ENCODE data around the gene CFAP97D1. TPM values are rescaled to one million over a fixed set of nuclear protein-coding genes. Genes with fewer than 3 reads are reported as not detected.

Gene CFAP97D1
- total and polyA plus RNA-seq, 4 donors: 0.01 to 0.06 (median 0.02) TPM; not detected in 1

- no peaks in the 10 kb centered on the region for H3K27me3 ChIP-seq (ENCODE audit: control insufficient read depth in 3 of 3, insufficient read depth in 3 of 3, low read length in 2 of 3)
- no peak overlapping the region for H3K9ac ChIP-seq (ENCODE audit: insufficient read depth in 1 of 2, low read length in 2 of 2)
- ATAC-seq (ENCODE audit: insufficient read depth, low FRiP score) (no peak), DNase-seq (no peak)
- no peaks in the 10 kb centered on the region for H3K36me3 ChIP-seq (ENCODE audit: control insufficient read depth in 4 of 4, insufficient read depth in 4 of 4, low read length in 4 of 4)
- no peak for TF ChIP-seq CTCF (IDR thresholded peaks at IDR 0.05; ENCODE audit: control extremely low read depth, extremely low read depth)
- H3K27ac ChIP-seq (ENCODE audit: low read depth in 1 of 2, low read length in 1 of 2): no peak overlapping the region
- H3K4me3 ChIP-seq: no peak overlapping the region
- H3K9me3 ChIP-seq (ENCODE audit: control insufficient read depth in 4 of 4, insufficient read depth in 3 of 4, low read length in 3 of 4): peaks cover 0 to 3% (median 0%) of the 10 kb centered on the region in 4 donors
- 92 to 95% methylated on average over 2 of the region's 2 CpGs for WGBS, 2 donors
- H3K4me1 ChIP-seq (ENCODE audit: control insufficient read depth in 5 of 5, insufficient read depth in 5 of 5, low read length in 5 of 5): peaks cover 0 to 1% (median 0%) of the 10 kb centered on the region in 5 donors
Measured at GRCh38 chr17:43736389-43736788, 43.8 kb upstream of the CFAP97D1 start.

- no peaks in the 10 kb centered on the region for H3K36me3 ChIP-seq (ENCODE audit: control insufficient read depth in 4 of 4, insufficient read depth in 4 of 4, low read length in 4 of 4)
- ATAC-seq (ENCODE audit: insufficient read depth, low FRiP score): no peak
- H3K27ac ChIP-seq (ENCODE audit: low read depth in 1 of 2, low read length in 1 of 2): no peak overlapping the region
- H3K4me3 ChIP-seq: no peak overlapping the region
- no peak overlapping the region for H3K9ac ChIP-seq (ENCODE audit: insufficient read depth in 1 of 2, low read length in 2 of 2)
- H3K4me1 ChIP-seq (ENCODE audit: control insufficient read depth in 5 of 5, insufficient read depth in 5 of 5, low read length in 5 of 5): peaks cover 0 to 2% (median 0%) of the 10 kb centered on the region in 5 donors
- no peaks in the 10 kb centered on the region for H3K27me3 ChIP-seq (ENCODE audit: control insufficient read depth in 3 of 3, insufficient read depth in 3 of 3, low read length in 2 of 3)
- no peak for TF ChIP-seq CTCF (IDR thresholded peaks at IDR 0.05; ENCODE audit: control extremely low read depth, extremely low read depth)
- no peak for DNase-seq
- 86 to 94% methylated on average over 2 of the region's 2 CpGs for WGBS, 2 donors
- H3K9me3 ChIP-seq (ENCODE audit: control insufficient read depth in 4 of 4, insufficient read depth in 3 of 4, low read length in 3 of 4): peaks cover 0 to 3% (median 0%) of the 10 kb centered on the region in 4 donors
Measured at GRCh38 chr17:43737722-43738121, 42.5 kb upstream of the CFAP97D1 start.

GRCh38 chr17:43740541-43740940 is 39.7 kb upstream of the CFAP97D1 start:
- H3K4me3 ChIP-seq: no peak overlapping the region
- H3K4me1 ChIP-seq (ENCODE audit: control insufficient read depth in 5 of 5, insufficient read depth in 5 of 5, low read length in 5 of 5): peaks cover 0 to 6% (median 0%) of the 10 kb centered on the region in 5 donors
- no peak overlapping the region for H3K27ac ChIP-seq (ENCODE audit: low read depth in 1 of 2, low read length in 1 of 2)
- no peak for TF ChIP-seq CTCF (IDR thresholded peaks at IDR 0.05; ENCODE audit: control extremely low read depth, extremely low read depth)
- DNase-seq (no peak), ATAC-seq (ENCODE audit: insufficient read depth, low FRiP score) (no peak)
- 81 to 84% methylated on average over 4 of the region's 4 CpGs for WGBS, 2 donors
- H3K9me3 ChIP-seq (ENCODE audit: control insufficient read depth in 4 of 4, insufficient read depth in 3 of 4, low read length in 3 of 4): peaks cover 0 to 1% (median 0%) of the 10 kb centered on the region in 4 donors
- no peaks in the 10 kb centered on the region for H3K36me3 ChIP-seq (ENCODE audit: control insufficient read depth in 4 of 4, insufficient read depth in 4 of 4, low read length in 4 of 4)
- H3K9ac ChIP-seq (ENCODE audit: insufficient read depth in 1 of 2, low read length in 2 of 2): no peak overlapping the region
- peaks cover 0 to 3% (median 0%) of the 10 kb centered on the region in 3 donors for H3K27me3 ChIP-seq (ENCODE audit: control insufficient read depth in 3 of 3, insufficient read depth in 3 of 3, low read length in 2 of 3)

- no peak for ATAC-seq (ENCODE audit: insufficient read depth, low FRiP score)
- peaks cover 0 to 11% (median 0%) of the 10 kb centered on the region in 5 donors for H3K4me1 ChIP-seq (ENCODE audit: control insufficient read depth in 5 of 5, insufficient read depth in 5 of 5, low read length in 5 of 5)
- peaks cover 0 to 6% (median 5%) of the 10 kb centered on the region in 3 donors for H3K27me3 ChIP-seq (ENCODE audit: control insufficient read depth in 3 of 3, insufficient read depth in 3 of 3, low read length in 2 of 3)
- no peaks in the 10 kb centered on the region for H3K36me3 ChIP-seq (ENCODE audit: control insufficient read depth in 4 of 4, insufficient read depth in 4 of 4, low read length in 4 of 4)
- WGBS, 2 donors: 77 to 86% methylated on average over 5 of the region's 5 CpGs
- TF ChIP-seq CTCF (IDR thresholded peaks at IDR 0.05; ENCODE audit: control extremely low read depth, extremely low read depth): no peak
- H3K9ac ChIP-seq (ENCODE audit: insufficient read depth in 1 of 2, low read length in 2 of 2): no peak overlapping the region
- no peak overlapping the region for H3K4me3 ChIP-seq
- no peak for DNase-seq
- H3K27ac ChIP-seq (ENCODE audit: low read depth in 1 of 2, low read length in 1 of 2): no peak overlapping the region
- peaks cover 0 to 1% (median 0%) of the 10 kb centered on the region in 4 donors for H3K9me3 ChIP-seq (ENCODE audit: control insufficient read depth in 4 of 4, insufficient read depth in 3 of 4, low read length in 3 of 4)
Measured at GRCh38 chr17:43741636-43742035, 38.6 kb upstream of the CFAP97D1 start.

Data from lung (tissue), 12 donors.